ENCODE results near the gene EGFL6. TPM values are rescaled to one million over a fixed set of nuclear protein-coding genes. Genes with fewer than 3 reads are reported as not detected.

The EGFL6 gene
- under 1 TPM in 4 of 6 donors, not detected in 2; 0.06 to 0.28 (median 0.08) TPM for total RNA-seq
- under 1 TPM in 1 of 2 donors, not detected in 1; 0.02 TPM for polyA plus RNA-seq

GRCh38 chrX:13569479-13570260 is at the start of gene EGFL6:
TSS of gene EGFL6 (plus strand) at chrX:13569601. CDS start at chrX:13569862, 261 bp downstream.
- 4 to 9% methylated on average over 52 to 55 of the region's 57 CpGs for WGBS, 2 donors
- no peak for TF ChIP-seq CTCF (IDR thresholded peaks at IDR 0.05)
- intact Hi-C loops (cut with DNase I) = no loop called here
- DNase-seq (peak in 3 of 6 donors; percentile 22 to 66 (median 57)), FAIRE-seq (no peak), ATAC-seq (no peak)
- no peak within 1 kb of the TSS for H3K27ac ChIP-seq
- no peaks in the 10 kb centered on the region for H3K4me1 ChIP-seq
- no peaks in the 10 kb centered on the region for H3K9me3 ChIP-seq
- peaks cover 0 to 35% (median 7%) of the 10 kb centered on the region in 4 donors for H3K27me3 ChIP-seq
- peak within 1 kb of the TSS in 1 of 4 donors; percentile 15 for H3K4me3 ChIP-seq
- H3K36me3 ChIP-seq = no peaks in the 10 kb centered on the region

- FAIRE-seq = peak; percentile 29
- ATAC-seq = no peak
- 72 to 82% methylated on average over 2 of the region's 2 CpGs for WGBS, 2 donors
- no peak overlapping the region for H3K4me3 ChIP-seq
- H3K27me3 ChIP-seq = peaks cover 0 to 11% (median 4%) of the 10 kb centered on the region in 4 donors
- intact Hi-C loops (cut with DNase I) = no loop called here
- no peaks in the 10 kb centered on the region for H3K4me1 ChIP-seq
- H3K9me3 ChIP-seq = no peaks in the 10 kb centered on the region
- H3K36me3 ChIP-seq = no peaks in the 10 kb centered on the region
- no peak for DNase-seq
- no peak overlapping the region for H3K27ac ChIP-seq
- no peak for TF ChIP-seq CTCF (IDR thresholded peaks at IDR 0.05)
Measured at GRCh38 chrX:13520351-13520750, 49.0 kb upstream of the EGFL6 start.

- intact Hi-C loops (cut with DNase I) = no loop called here
- ATAC-seq (no peak), DNase-seq (no peak), FAIRE-seq (no peak)
- TF ChIP-seq CTCF (IDR thresholded peaks at IDR 0.05) = no peak
- WGBS, 2 donors = 76 to 84% methylated on average over 2 of the region's 2 CpGs
- Histone ChIP-seq H3K27ac (no peak overlapping the region), H3K4me3 (no peak overlapping the region), H3K4me1 (no peaks in the 10 kb centered on the region), H3K9me3 (no peaks in the 10 kb centered on the region), H3K36me3 (no peaks in the 10 kb centered on the region), H3K27me3 (peaks cover 0 to 9% (median 3%) of the 10 kb centered on the region in 4 donors)
Measured at GRCh38 chrX:13520936-13521335, 48.5 kb upstream of the EGFL6 start.

- Histone ChIP-seq H3K9me3 (no peaks in the 10 kb centered on the region), H3K4me3 (no peak overlapping the region), H3K27me3 (peaks cover 0 to 7% (median 2%) of the 10 kb centered on the region in 4 donors), H3K36me3 (no peaks in the 10 kb centered on the region), H3K4me1 (no peaks in the 10 kb centered on the region), H3K27ac (no peak overlapping the region)
- FAIRE-seq (no peak), ATAC-seq (no peak), DNase-seq (no peak)
- 33 to 45% methylated on average over 1 of the region's 1 CpG for WGBS, 2 donors
- TF ChIP-seq CTCF (IDR thresholded peaks at IDR 0.05) = no peak
- intact Hi-C loops (cut with DNase I) = no loop called here
Measured at GRCh38 chrX:13522811-13523210, 46.6 kb upstream of the EGFL6 start.

GRCh38 chrX:13533726-13534125 is 35.7 kb upstream of the EGFL6 start:
- Histone ChIP-seq H3K9me3 (no peaks in the 10 kb centered on the region), H3K27me3 (peaks cover 0 to 32% (median 4%) of the 10 kb centered on the region in 4 donors), H3K36me3 (no peaks in the 10 kb centered on the region), H3K27ac (no peak overlapping the region), H3K4me3 (no peak overlapping the region), H3K4me1 (no peaks in the 10 kb centered on the region)
- intact Hi-C loops (cut with DNase I) = no loop called here
- 51 to 66% methylated on average over 3 of the region's 3 CpGs for WGBS, 2 donors
- ATAC-seq = no peak
- no peak for TF ChIP-seq CTCF (IDR thresholded peaks at IDR 0.05)
- no peak for FAIRE-seq
- no peak for DNase-seq
